Endothelial cell of umbilical vein (primary cell): ENCODE results near the gene DTL.

Source experiments
- CTCF ChIP-seq, 2 donors: IDR thresholded peaks; 1 replicate in 1 of 2; 2 replicates in 1 of 2; pipeline ENCODE4 v1.5.1; 2011; ENCODE audit warnings: low read length in 2 of 2, mild to moderate bottlenecking in 2 of 2, moderate library complexity in 2 of 2, control low read depth in 1 of 2, inconsistent platforms in 1 of 2, low read depth in 1 of 2; ENCODE audit not compliant: insufficient read depth in 1 of 2; ENCODE audit errors: extremely low read depth in 1 of 2
- EZH2 ChIP-seq: IDR thresholded peaks from 2 replicates; pipeline ENCODE4 v1.6.1; 2012; ENCODE audit warnings: borderline replicate concordance, low read depth, mild to moderate bottlenecking, moderate library complexity, low read length, inconsistent platforms; ENCODE audit not compliant: severe bottlenecking
- JUN ChIP-seq: IDR thresholded peaks from 2 replicates; pipeline ENCODE4 v1.6.1; 2011; ENCODE audit warnings: borderline replicate concordance, low read depth; ENCODE audit not compliant: insufficient read length, insufficient read depth
- MAX ChIP-seq: IDR thresholded peaks from 2 replicates; pipeline ENCODE4 v1.6.1; 2011; ENCODE audit not compliant: insufficient read depth, insufficient read length
- POLR2A ChIP-seq: IDR thresholded peaks from 2 replicates; pipeline ENCODE4 v1.6.1; 2012; ENCODE audit warnings: low read depth, mild to moderate bottlenecking, control low read depth, low read length
- POLR2AphosphoS5 ChIP-seq: IDR thresholded peaks from 2 replicates; pipeline ENCODE4 v1.6.1; 2012; ENCODE audit warnings: low read depth, mild to moderate bottlenecking, control low read depth, low read length, moderate library complexity; ENCODE audit not compliant: insufficient read depth

- TF ChIP-seq CTCF (IDR thresholded peaks at IDR 0.05; ENCODE audit: extremely low read depth in 1 of 2, insufficient read depth in 1 of 2, low read depth in 1 of 2, low read length in 2 of 2), result no peak
- no peak for TF ChIP-seq POLR2AphosphoS5
- no peak for TF ChIP-seq EZH2
- no peak for TF ChIP-seq POLR2A
- no peak for TF ChIP-seq JUN
- no peak for TF ChIP-seq MAX
Measured at GRCh38 chr1:212074313-212074712, 38.8 kb downstream of the DTL start.
